ENCODE results near the gene LDHAL6B. TPM values are rescaled to one million over a fixed set of nuclear protein-coding genes. Genes with fewer than 3 reads are reported as not detected.

LDHAL6B gene
- total RNA-seq (not detected), total RNA-seq (0 to 0.13 (median 0) reads per million in 172 experiments)
- polyA plus RNA-seq (2013, experiment 1 of 2): not detected
- polyA plus RNA-seq (2013, experiment 2 of 2): not detected

DNA sequence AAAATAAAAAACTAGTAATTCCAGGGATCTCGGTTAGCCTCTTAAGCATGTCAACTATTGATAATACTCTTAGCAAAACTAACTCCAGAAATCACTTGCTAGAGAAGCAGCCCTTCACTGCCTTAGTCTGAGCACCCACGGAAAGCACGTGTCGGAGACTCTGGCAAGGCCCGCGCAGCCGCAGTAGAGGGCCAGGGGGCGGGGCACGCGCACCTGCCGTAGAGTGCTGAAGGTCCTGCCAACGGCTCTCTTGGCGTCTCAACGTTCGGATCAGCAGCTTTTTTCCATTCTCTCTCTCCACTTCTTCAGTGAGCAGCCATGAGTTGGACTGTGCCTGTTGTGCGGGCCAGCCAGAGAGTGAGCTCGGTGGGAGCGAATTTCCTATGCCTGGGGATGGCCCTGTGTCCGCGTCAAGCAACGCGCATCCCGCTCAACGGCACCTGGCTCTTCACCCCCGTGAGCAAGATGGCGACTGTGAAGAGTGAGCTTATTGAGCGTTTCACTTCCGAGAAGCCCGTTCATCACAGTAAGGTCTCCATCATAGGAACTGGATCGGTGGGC, at the start of gene LDHAL6B:
TSS of gene LDHAL6B (plus strand) at position 221 of the 561 bp plus-strand sequence. CDS start at position 319, 98 bp downstream.
- Histone ChIP-seq H3K27me3 (ENCODE audit: control insufficient read depth in 1 of 2, insufficient read depth in 2 of 2, low read length in 2 of 2) (no peaks in the 10 kb centered on the region), H3K27ac (ENCODE audit: low read depth in 1 of 2, low read length in 2 of 2) (no peak within 1 kb of the TSS), H3K9me3 (ENCODE audit: control insufficient read depth in 1 of 2, insufficient read depth in 1 of 2, low read length in 2 of 2) (peaks cover 0 to 8% of the 10 kb centered on the region in 2 experiments), H3K36me3 (ENCODE audit: insufficient read depth, low read length) (no peaks in the 10 kb centered on the region), H3K4me1 (ENCODE audit: insufficient read depth, low read length) (no peaks in the 10 kb centered on the region), H3K4me3 (ENCODE audit: low read length) (no peak within 1 kb of the TSS)
- Mint-ChIP-seq H3K4me1 (ENCODE audit: low read depth) (no peaks in the 10 kb centered on the region), H3K9me3 (no peaks in the 10 kb centered on the region), H3K36me3 (ENCODE audit: low read depth) (no peaks in the 10 kb centered on the region), H3K27ac (no peak within 1 kb of the TSS), H3K27me3 (peaks cover under 1% of the 10 kb centered on the region), H3K4me3 (no peak within 1 kb of the TSS)
- POLR2A ChIA-PET: no interaction called here
- DNase-seq (no peak), ATAC-seq (ENCODE audit: poor library complexity) (no peak)
- intact Hi-C loops (cut with DNase I, micrococcal nuclease): no loop called here
- TF ChIP-seq, protein P1, sequence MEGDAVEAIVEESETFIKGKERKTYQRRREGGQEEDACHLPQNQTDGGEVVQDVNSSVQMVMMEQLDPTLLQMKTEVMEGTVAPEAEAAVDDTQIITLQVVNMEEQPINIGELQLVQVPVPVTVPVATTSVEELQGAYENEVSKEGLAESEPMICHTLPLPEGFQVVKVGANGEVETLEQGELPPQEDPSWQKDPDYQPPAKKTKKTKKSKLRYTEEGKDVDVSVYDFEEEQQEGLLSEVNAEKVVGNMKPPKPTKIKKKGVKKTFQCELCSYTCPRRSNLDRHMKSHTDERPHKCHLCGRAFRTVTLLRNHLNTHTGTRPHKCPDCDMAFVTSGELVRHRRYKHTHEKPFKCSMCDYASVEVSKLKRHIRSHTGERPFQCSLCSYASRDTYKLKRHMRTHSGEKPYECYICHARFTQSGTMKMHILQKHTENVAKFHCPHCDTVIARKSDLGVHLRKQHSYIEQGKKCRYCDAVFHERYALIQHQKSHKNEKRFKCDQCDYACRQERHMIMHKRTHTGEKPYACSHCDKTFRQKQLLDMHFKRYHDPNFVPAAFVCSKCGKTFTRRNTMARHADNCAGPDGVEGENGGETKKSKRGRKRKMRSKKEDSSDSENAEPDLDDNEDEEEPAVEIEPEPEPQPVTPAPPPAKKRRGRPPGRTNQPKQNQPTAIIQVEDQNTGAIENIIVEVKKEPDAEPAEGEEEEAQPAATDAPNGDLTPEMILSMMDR (IDR thresholded peaks at IDR 0.05): no peak
- CTCF ChIA-PET: no interaction called here

DNA sequence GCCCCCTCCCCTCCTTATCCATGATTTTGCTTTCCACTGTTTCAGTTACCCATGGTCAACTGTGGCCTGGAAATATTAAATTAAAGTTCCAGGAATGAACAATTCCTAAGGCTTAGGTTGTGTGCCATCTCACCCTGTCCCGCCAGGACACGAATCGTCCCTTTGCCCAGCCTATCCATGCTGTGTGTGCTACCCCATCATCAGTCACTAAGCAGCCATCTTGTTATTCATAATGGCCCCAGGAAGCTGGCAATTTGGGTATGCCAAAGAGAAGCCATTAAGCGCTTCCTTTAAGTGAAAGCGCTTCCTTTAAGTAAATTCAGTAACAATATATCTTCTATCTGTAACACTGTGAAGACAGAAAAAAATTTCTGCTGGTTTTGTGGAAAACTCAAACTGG, 49.2 kb upstream of the LDHAL6B start:
- intact Hi-C loops (cut with DNase I, micrococcal nuclease): no loop called here

DNA sequence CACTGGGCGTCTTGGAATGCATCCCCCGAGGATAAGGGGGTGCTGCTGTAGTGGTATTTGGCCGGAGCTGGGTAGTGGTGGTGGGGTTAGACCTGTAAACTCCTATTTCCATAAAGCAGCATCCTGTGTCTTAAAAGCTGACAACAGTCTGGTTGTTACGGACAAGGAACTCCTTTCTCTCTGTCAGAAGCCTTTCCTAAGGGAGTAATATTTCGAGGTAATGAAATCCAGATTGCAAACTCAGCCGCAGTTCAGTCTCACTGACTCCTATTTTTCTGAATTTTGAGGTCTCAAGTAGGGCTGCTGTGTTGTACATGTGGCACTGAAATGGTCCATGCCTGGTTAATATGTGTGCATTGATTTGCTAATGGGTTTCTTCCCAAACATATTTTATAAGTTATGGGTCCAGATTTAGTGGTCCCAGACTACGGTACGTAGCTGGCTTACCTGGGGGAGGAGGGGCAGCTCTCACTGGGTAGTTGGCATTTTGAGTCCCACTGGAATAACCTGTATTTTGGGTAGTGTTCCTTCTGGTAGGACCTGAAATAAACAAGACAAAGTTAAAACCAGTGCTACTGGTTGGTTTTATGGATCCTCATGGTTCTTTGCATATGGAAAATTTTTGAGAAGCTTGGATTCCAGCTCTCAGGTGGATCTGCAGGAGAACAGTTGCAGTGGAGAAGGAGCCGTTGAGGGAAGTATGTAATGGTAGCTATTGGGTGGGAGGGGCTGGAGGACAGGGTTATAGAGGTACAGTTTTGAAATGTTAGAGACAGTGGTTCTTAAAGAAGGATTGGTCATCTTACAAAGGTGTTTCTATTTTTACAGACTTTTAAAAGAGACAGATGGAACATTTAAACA, 48.6 kb upstream of the LDHAL6B start:
- H3K9me3 Mint-ChIP-seq: no peaks in the 10 kb centered on the region
- no peak overlapping the region for H3K4me3 ChIP-seq (ENCODE audit: low read length)
- intact Hi-C loops (cut with DNase I, micrococcal nuclease): no loop called here
- no peaks in the 10 kb centered on the region for H3K27me3 Mint-ChIP-seq
- ChIA-PET CTCF (no interaction called here), POLR2A (no interaction called here)
- ATAC-seq (ENCODE audit: poor library complexity) (no peak), DNase-seq (no peak)
- H3K4me1 Mint-ChIP-seq (ENCODE audit: low read depth): no peaks in the 10 kb centered on the region
- H3K36me3 Mint-ChIP-seq (ENCODE audit: low read depth): no peaks in the 10 kb centered on the region
- H3K36me3 ChIP-seq (ENCODE audit: insufficient read depth, low read length): no peaks in the 10 kb centered on the region
- no peak overlapping the region for H3K27ac Mint-ChIP-seq
- no peaks in the 10 kb centered on the region for H3K27me3 ChIP-seq (ENCODE audit: control insufficient read depth in 1 of 2, insufficient read depth in 2 of 2, low read length in 2 of 2)
- H3K4me1 ChIP-seq (ENCODE audit: insufficient read depth, low read length): no peaks in the 10 kb centered on the region
- no peak overlapping the region for H3K27ac ChIP-seq (ENCODE audit: low read depth in 1 of 2, low read length in 2 of 2)
- no peaks in the 10 kb centered on the region for H3K9me3 ChIP-seq (ENCODE audit: control insufficient read depth in 1 of 2, insufficient read depth in 1 of 2, low read length in 2 of 2)
- TF ChIP-seq, protein P1 (IDR thresholded peaks at IDR 0.05): no peak
- no peak overlapping the region for H3K4me3 Mint-ChIP-seq

More for the DNA sequence above, 49.2 kb upstream of the LDHAL6B start:
- CTCF ChIA-PET: no interaction called here
- H3K4me3 ChIP-seq (ENCODE audit: low read length): no peak overlapping the region
- H3K27me3 Mint-ChIP-seq: no peaks in the 10 kb centered on the region
- ATAC-seq (ENCODE audit: poor library complexity): no peak
- POLR2A ChIA-PET: no interaction called here
- no peaks in the 10 kb centered on the region for H3K4me1 Mint-ChIP-seq (ENCODE audit: low read depth)
- no peak overlapping the region for H3K27ac ChIP-seq (ENCODE audit: low read depth in 1 of 2, low read length in 2 of 2)
- no peak overlapping the region for H3K4me3 Mint-ChIP-seq
- TF ChIP-seq, protein P1 (IDR thresholded peaks at IDR 0.05): no peak
- no peaks in the 10 kb centered on the region for H3K36me3 ChIP-seq (ENCODE audit: insufficient read depth, low read length)
- H3K4me1 ChIP-seq (ENCODE audit: insufficient read depth, low read length): no peaks in the 10 kb centered on the region
- DNase-seq: no peak
- H3K9me3 ChIP-seq (ENCODE audit: control insufficient read depth in 1 of 2, insufficient read depth in 1 of 2, low read length in 2 of 2): no peaks in the 10 kb centered on the region
- no peaks in the 10 kb centered on the region for H3K27me3 ChIP-seq (ENCODE audit: control insufficient read depth in 1 of 2, insufficient read depth in 2 of 2, low read length in 2 of 2)
- no peaks in the 10 kb centered on the region for H3K36me3 Mint-ChIP-seq (ENCODE audit: low read depth)
- H3K27ac Mint-ChIP-seq: no peak overlapping the region
- no peaks in the 10 kb centered on the region for H3K9me3 Mint-ChIP-seq
